GM12892 (cell line): ENCODE results near the gene CPZ.

ENCODE experiments used
- POLR2A ChIP-seq: IDR thresholded peaks from 2 replicates; pipeline ENCODE4 v1.6.1; 2011; ENCODE audit warnings: low read depth, low read length, control low read depth
- POLR2AphosphoS5 ChIP-seq: IDR thresholded peaks from 2 replicates; pipeline ENCODE4 v1.6.1; 2011; ENCODE audit warnings: low read depth, low read length, control low read depth

DNA sequence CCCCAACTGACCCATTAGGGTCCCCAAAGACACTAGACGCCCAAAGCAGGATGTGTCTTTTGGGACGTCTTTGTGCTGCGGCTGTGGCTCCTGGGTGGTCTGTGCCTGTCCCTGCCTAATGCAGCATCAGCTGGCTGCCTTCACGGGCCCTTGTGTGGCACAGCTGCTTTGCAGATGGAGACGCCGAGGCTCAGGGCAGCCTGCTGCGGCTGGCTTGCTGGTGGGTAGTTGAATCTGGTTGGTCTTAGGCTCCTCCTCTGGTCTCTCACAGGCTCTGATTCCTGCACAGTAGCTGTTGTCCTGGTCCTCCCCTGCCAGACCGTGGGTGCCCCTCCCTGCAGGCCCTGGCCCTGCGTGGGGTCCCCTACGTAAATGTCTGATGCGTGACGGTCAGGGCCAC lies 8.1 kb downstream of the CPZ start:
- TF ChIP-seq POLR2AphosphoS5 (no peak), POLR2A (no peak)
